ENCODE measurements around the gene KLKB1. TPM values are rescaled to one million over a fixed set of nuclear protein-coding genes. Genes with fewer than 3 reads are reported as not detected.

KLKB1 gene
- polyA plus RNA-seq, 1 donor (not counting 4 experiments of a cell fraction or from before 2014, with no cell fraction given), result 0.04 TPM

GRCh38 chr4:186228514-186228894, 1.2 kb downstream of the KLKB1 start:
- H3K27ac ChIP-seq (ENCODE audit: control insufficient read depth, insufficient read depth, low read length), result no peak overlapping the region
- H3K9me3 ChIP-seq (ENCODE audit: control insufficient read depth, low read depth, low read length), result no peaks in the 10 kb centered on the region
- H3K36me3 ChIP-seq (ENCODE audit: control insufficient read depth in 2 of 2, extremely low read depth in 1 of 2, insufficient read depth in 2 of 2, low read length in 2 of 2), result no peaks in the 10 kb centered on the region
- dilution Hi-C loops (cut with MboI; ENCODE audit: extremely low pct_ligation_motif_present, low sequenced_read_pairs), result no loop called here
- no peaks in the 10 kb centered on the region for H3K9me1 ChIP-seq (ENCODE audit: control insufficient read depth, extremely low read depth, insufficient read depth, low read length)
- H3K9ac ChIP-seq (ENCODE audit: control insufficient read depth, extremely low read depth, insufficient read depth, low read length), result no peak overlapping the region
- no peak for FAIRE-seq
- H4K20me1 ChIP-seq (ENCODE audit: control insufficient read depth, extremely low read depth, insufficient read depth, low read length), result no peaks in the 10 kb centered on the region
- TF ChIP-seq CTCF (optimal IDR thresholded peaks at IDR 0.05 in 1 of 3, IDR thresholded peaks at IDR 0.05 in 1 of 3, conservative IDR thresholded peaks at IDR 0.05 in 1 of 3; ENCODE audit: extremely low read depth in 1 of 3, insufficient read depth in 2 of 3, low read length in 3 of 3) (no peak), EZH2 (IDR thresholded peaks at IDR 0.05; ENCODE audit: low read length) (no peak)
- H3K4me2 ChIP-seq (ENCODE audit: control insufficient read depth, extremely low read depth, insufficient read depth, low read depth, low read length), result no peak overlapping the region
- H3K4me3 ChIP-seq (ENCODE audit: control insufficient read depth in 2 of 3, extremely low read depth in 1 of 3, insufficient read depth in 2 of 3, low read depth in 1 of 3, low read length in 3 of 3), result no peak overlapping the region
- DNase-seq (ENCODE audit: low read depth, low spot score), result no peak
- H3K27me3 ChIP-seq (ENCODE audit: control insufficient read depth, extremely low read depth, insufficient read depth, low read length), result no peaks in the 10 kb centered on the region
- no peaks in the 10 kb centered on the region for H3K79me2 ChIP-seq (ENCODE audit: control insufficient read depth, insufficient read depth, low read length)
- no peak overlapping the region for H2AFZ ChIP-seq (ENCODE audit: control insufficient read depth, low read length)
- H3K4me1 ChIP-seq (ENCODE audit: control insufficient read depth, extremely low read depth, insufficient read depth, low read length), result no peaks in the 10 kb centered on the region

GRCh38 chr4:186234367-186234766, 7.1 kb downstream of the KLKB1 start:
- no peak for DNase-seq (ENCODE audit: low read depth, low spot score)
- dilution Hi-C loops (cut with MboI; ENCODE audit: extremely low pct_ligation_motif_present, low sequenced_read_pairs), result no loop called here
- H3K4me3 ChIP-seq (ENCODE audit: control insufficient read depth in 2 of 3, extremely low read depth in 1 of 3, insufficient read depth in 2 of 3, low read depth in 1 of 3, low read length in 3 of 3), result no peak overlapping the region
- H2AFZ ChIP-seq (ENCODE audit: control insufficient read depth, low read length), result no peak overlapping the region
- no peak overlapping the region for H3K9ac ChIP-seq (ENCODE audit: control insufficient read depth, extremely low read depth, insufficient read depth, low read length)
- FAIRE-seq, result no peak
- no peak for TF ChIP-seq CTCF (optimal IDR thresholded peaks at IDR 0.05 in 1 of 3, IDR thresholded peaks at IDR 0.05 in 1 of 3, conservative IDR thresholded peaks at IDR 0.05 in 1 of 3; ENCODE audit: extremely low read depth in 1 of 3, insufficient read depth in 2 of 3, low read length in 3 of 3)
- TF ChIP-seq EZH2 (IDR thresholded peaks at IDR 0.05; ENCODE audit: low read length), result no peak
- H3K4me2 ChIP-seq (ENCODE audit: control insufficient read depth, extremely low read depth, insufficient read depth, low read depth, low read length), result no peak overlapping the region
- no peaks in the 10 kb centered on the region for H3K27me3 ChIP-seq (ENCODE audit: control insufficient read depth, extremely low read depth, insufficient read depth, low read length)
- H4K20me1 ChIP-seq (ENCODE audit: control insufficient read depth, extremely low read depth, insufficient read depth, low read length), result no peaks in the 10 kb centered on the region
- H3K27ac ChIP-seq (ENCODE audit: control insufficient read depth, insufficient read depth, low read length), result no peak overlapping the region
- H3K4me1 ChIP-seq (ENCODE audit: control insufficient read depth, extremely low read depth, insufficient read depth, low read length), result no peaks in the 10 kb centered on the region
- no peaks in the 10 kb centered on the region for H3K79me2 ChIP-seq (ENCODE audit: control insufficient read depth, insufficient read depth, low read length)
- no peaks in the 10 kb centered on the region for H3K36me3 ChIP-seq (ENCODE audit: control insufficient read depth in 2 of 2, extremely low read depth in 1 of 2, insufficient read depth in 2 of 2, low read length in 2 of 2)
- H3K9me1 ChIP-seq (ENCODE audit: control insufficient read depth, extremely low read depth, insufficient read depth, low read length), result no peaks in the 10 kb centered on the region
- H3K9me3 ChIP-seq (ENCODE audit: control insufficient read depth, low read depth, low read length), result no peaks in the 10 kb centered on the region
